ENCODE measurements around the gene KCTD3.

Gene KCTD3

GRCh38 chr1:215539803-215540570, 27.1 kb upstream of the KCTD3 start:
- no peak overlapping the region for H3K4me3 ChIP-seq (ENCODE audit: low read length)
- H3K4me1 ChIP-seq (ENCODE audit: control insufficient read depth, insufficient read depth, low read length): peaks cover 20% of the 10 kb centered on the region
- H3K9ac ChIP-seq (ENCODE audit: low read length): no peak overlapping the region
- H3K27ac ChIP-seq (ENCODE audit: low read depth, low read length): peak overlapping the region; percentile 68
- H3K27me3 ChIP-seq (ENCODE audit: control insufficient read depth, insufficient read depth, low read length): no peaks in the 10 kb centered on the region
- H3K36me3 ChIP-seq (ENCODE audit: control insufficient read depth, insufficient read depth, low read length): no peaks in the 10 kb centered on the region

- H3K36me3 ChIP-seq (ENCODE audit: control insufficient read depth, insufficient read depth, low read length): no peaks in the 10 kb centered on the region
- H3K9ac ChIP-seq (ENCODE audit: low read length): no peak overlapping the region
- peaks cover 25% of the 10 kb centered on the region for H3K4me1 ChIP-seq (ENCODE audit: control insufficient read depth, insufficient read depth, low read length)
- no peak overlapping the region for H3K4me3 ChIP-seq (ENCODE audit: low read length)
- no peaks in the 10 kb centered on the region for H3K27me3 ChIP-seq (ENCODE audit: control insufficient read depth, insufficient read depth, low read length)
- no peak overlapping the region for H3K27ac ChIP-seq (ENCODE audit: low read depth, low read length)
Measured at GRCh38 chr1:215542301-215542700, 24.8 kb upstream of the KCTD3 start.

- Histone ChIP-seq H3K27me3 (ENCODE audit: control insufficient read depth, insufficient read depth, low read length) (no peaks in the 10 kb centered on the region), H3K36me3 (ENCODE audit: control insufficient read depth, insufficient read depth, low read length) (no peaks in the 10 kb centered on the region), H3K4me3 (ENCODE audit: low read length) (no peak overlapping the region), H3K4me1 (ENCODE audit: control insufficient read depth, insufficient read depth, low read length) (peaks cover 25% of the 10 kb centered on the region), H3K27ac (ENCODE audit: low read depth, low read length) (peak overlapping the region; percentile 40), H3K9ac (ENCODE audit: low read length) (no peak overlapping the region)
Measured at GRCh38 chr1:215543191-215543606, 23.9 kb upstream of the KCTD3 start.

DNA sequence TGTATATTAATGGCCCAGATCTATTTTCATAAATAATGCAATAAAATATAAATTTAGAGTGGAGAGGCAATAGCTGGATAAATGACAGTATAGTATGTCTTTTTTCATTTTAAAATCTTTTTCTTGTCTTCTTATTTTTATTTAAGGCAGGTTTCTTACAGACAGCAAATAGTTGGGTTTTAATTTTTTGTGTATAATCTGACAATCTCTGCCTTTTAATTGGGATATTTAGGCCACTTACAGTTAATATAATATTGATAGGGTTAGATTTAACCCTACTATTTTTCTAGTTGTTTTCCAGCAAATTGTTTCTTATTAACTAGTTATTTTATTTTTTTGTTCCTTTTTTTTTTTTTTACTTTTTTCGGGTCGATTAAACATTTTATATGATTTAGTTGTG, 23.3 kb upstream of the KCTD3 start:
- H3K9ac ChIP-seq (ENCODE audit: low read length): no peak overlapping the region

GRCh38 chr1:215544566-215544965, 22.5 kb upstream of the KCTD3 start:
- Histone ChIP-seq H3K4me1 (ENCODE audit: control insufficient read depth, insufficient read depth, low read length) (peaks cover 21% of the 10 kb centered on the region), H3K27ac (ENCODE audit: low read depth, low read length) (peak overlapping the region; percentile 66), H3K27me3 (ENCODE audit: control insufficient read depth, insufficient read depth, low read length) (no peaks in the 10 kb centered on the region), H3K4me3 (ENCODE audit: low read length) (no peak overlapping the region), H3K9ac (ENCODE audit: low read length) (no peak overlapping the region), H3K36me3 (ENCODE audit: control insufficient read depth, insufficient read depth, low read length) (no peaks in the 10 kb centered on the region)

More for the DNA sequence above, 23.3 kb upstream of the KCTD3 start:
- H3K36me3 ChIP-seq (ENCODE audit: control insufficient read depth, insufficient read depth, low read length): no peaks in the 10 kb centered on the region
- no peak overlapping the region for H3K4me3 ChIP-seq (ENCODE audit: low read length)
- peaks cover 25% of the 10 kb centered on the region for H3K4me1 ChIP-seq (ENCODE audit: control insufficient read depth, insufficient read depth, low read length)
- no peaks in the 10 kb centered on the region for H3K27me3 ChIP-seq (ENCODE audit: control insufficient read depth, insufficient read depth, low read length)
- H3K27ac ChIP-seq (ENCODE audit: low read depth, low read length): peak overlapping the region; percentile 55

GRCh38 chr1:215545096-215545495, 22.0 kb upstream of the KCTD3 start:
- Histone ChIP-seq H3K9ac (ENCODE audit: low read length) (no peak overlapping the region), H3K27me3 (ENCODE audit: control insufficient read depth, insufficient read depth, low read length) (no peaks in the 10 kb centered on the region), H3K27ac (ENCODE audit: low read depth, low read length) (peak overlapping the region; percentile 66), H3K36me3 (ENCODE audit: control insufficient read depth, insufficient read depth, low read length) (no peaks in the 10 kb centered on the region), H3K4me1 (ENCODE audit: control insufficient read depth, insufficient read depth, low read length) (peaks cover 17% of the 10 kb centered on the region), H3K4me3 (ENCODE audit: low read length) (no peak overlapping the region)

DNA sequence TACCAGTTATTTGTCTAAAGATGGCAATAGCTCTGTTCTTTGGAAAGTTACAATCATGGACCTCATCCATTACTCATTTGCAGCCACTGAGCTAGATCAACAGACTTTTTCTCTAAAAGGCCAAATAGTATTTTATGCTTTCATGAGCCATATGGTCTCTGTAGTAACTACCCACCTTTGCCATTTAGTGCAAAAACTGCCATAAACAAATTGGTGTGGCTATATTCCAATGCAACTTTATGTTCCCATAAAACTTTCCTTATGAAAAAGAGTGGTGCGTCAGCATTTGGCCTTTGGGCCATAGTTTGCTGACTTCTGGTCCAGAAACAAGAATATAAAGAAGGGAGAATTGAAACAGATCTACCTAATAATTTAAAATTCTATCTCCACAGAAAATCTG, 20.1 kb upstream of the KCTD3 start:
- H3K27ac ChIP-seq (ENCODE audit: low read depth, low read length): peak overlapping the region; percentile 35
- peaks cover 16% of the 10 kb centered on the region for H3K4me1 ChIP-seq (ENCODE audit: control insufficient read depth, insufficient read depth, low read length)
- H3K9ac ChIP-seq (ENCODE audit: low read length): no peak overlapping the region
- no peaks in the 10 kb centered on the region for H3K36me3 ChIP-seq (ENCODE audit: control insufficient read depth, insufficient read depth, low read length)
- no peak overlapping the region for H3K4me3 ChIP-seq (ENCODE audit: low read length)
- no peaks in the 10 kb centered on the region for H3K27me3 ChIP-seq (ENCODE audit: control insufficient read depth, insufficient read depth, low read length)

DNA sequence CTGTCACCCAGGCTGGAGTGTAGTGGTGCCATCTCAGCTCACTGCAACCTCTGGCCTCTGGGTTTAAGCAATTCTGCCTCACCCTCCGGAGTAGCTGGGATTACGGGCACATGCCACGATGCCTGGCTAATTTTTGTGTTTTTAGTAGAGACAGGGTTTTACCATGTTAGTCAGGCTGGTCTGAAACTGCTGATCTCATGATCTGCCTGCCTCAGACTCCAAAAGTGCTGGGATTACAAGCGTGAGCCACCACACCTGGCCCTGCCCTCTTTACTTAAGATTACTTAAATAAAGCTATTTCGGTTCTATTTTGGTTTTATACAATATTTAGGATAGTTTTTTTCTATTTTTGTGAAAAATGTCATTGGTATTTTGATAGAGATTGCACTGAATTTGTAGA, 15.3 kb upstream of the KCTD3 start:
- no peak overlapping the region for H3K27ac ChIP-seq (ENCODE audit: low read depth, low read length)
- H3K27me3 ChIP-seq (ENCODE audit: control insufficient read depth, insufficient read depth, low read length): no peaks in the 10 kb centered on the region
- H3K4me1 ChIP-seq (ENCODE audit: control insufficient read depth, insufficient read depth, low read length): no peaks in the 10 kb centered on the region
- no peak overlapping the region for H3K9ac ChIP-seq (ENCODE audit: low read length)
- no peak overlapping the region for H3K4me3 ChIP-seq (ENCODE audit: low read length)
- no peaks in the 10 kb centered on the region for H3K36me3 ChIP-seq (ENCODE audit: control insufficient read depth, insufficient read depth, low read length)

GRCh38 chr1:215554865-215555264, 12.2 kb upstream of the KCTD3 start:
- H3K36me3 ChIP-seq (ENCODE audit: control insufficient read depth, insufficient read depth, low read length): no peaks in the 10 kb centered on the region
- H3K4me3 ChIP-seq (ENCODE audit: low read length): no peak overlapping the region
- H3K4me1 ChIP-seq (ENCODE audit: control insufficient read depth, insufficient read depth, low read length): no peaks in the 10 kb centered on the region
- H3K27me3 ChIP-seq (ENCODE audit: control insufficient read depth, insufficient read depth, low read length): no peaks in the 10 kb centered on the region
- H3K27ac ChIP-seq (ENCODE audit: low read depth, low read length): no peak overlapping the region
- H3K9ac ChIP-seq (ENCODE audit: low read length): no peak overlapping the region

DNA sequence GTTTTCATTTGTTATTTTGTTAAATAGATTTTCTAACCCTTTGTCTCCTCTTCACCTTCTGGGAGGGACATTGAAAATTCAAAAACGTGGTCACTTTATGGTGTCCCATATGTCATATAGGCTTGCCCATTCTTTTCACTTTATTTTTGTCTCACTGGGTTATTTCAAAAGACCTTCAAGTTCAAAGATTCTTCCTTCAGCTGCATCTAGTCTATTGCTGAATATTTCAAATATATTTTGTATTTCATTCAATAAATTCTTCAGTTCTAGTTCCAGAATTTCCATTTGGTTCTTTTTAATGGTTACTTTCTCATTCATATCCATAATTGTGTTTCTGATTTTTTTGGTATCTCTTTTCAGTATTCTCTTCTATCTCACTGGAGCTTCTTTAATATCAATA, 11.6 kb upstream of the KCTD3 start:
- no peaks in the 10 kb centered on the region for H3K4me1 ChIP-seq (ENCODE audit: control insufficient read depth, insufficient read depth, low read length)
- no peaks in the 10 kb centered on the region for H3K27me3 ChIP-seq (ENCODE audit: control insufficient read depth, insufficient read depth, low read length)
- no peak overlapping the region for H3K9ac ChIP-seq (ENCODE audit: low read length)
- no peak overlapping the region for H3K27ac ChIP-seq (ENCODE audit: low read depth, low read length)
- no peaks in the 10 kb centered on the region for H3K36me3 ChIP-seq (ENCODE audit: control insufficient read depth, insufficient read depth, low read length)
- no peak overlapping the region for H3K4me3 ChIP-seq (ENCODE audit: low read length)

- Histone ChIP-seq H3K4me1 (ENCODE audit: control insufficient read depth, insufficient read depth, low read length) (no peaks in the 10 kb centered on the region), H3K9ac (ENCODE audit: low read length) (no peak overlapping the region), H3K27me3 (ENCODE audit: control insufficient read depth, insufficient read depth, low read length) (no peaks in the 10 kb centered on the region), H3K36me3 (ENCODE audit: control insufficient read depth, insufficient read depth, low read length) (no peaks in the 10 kb centered on the region), H3K27ac (ENCODE audit: low read depth, low read length) (no peak overlapping the region), H3K4me3 (ENCODE audit: low read length) (no peak overlapping the region)
Measured at GRCh38 chr1:215556996-215557395, 10.1 kb upstream of the KCTD3 start.

- H3K27ac ChIP-seq (ENCODE audit: low read depth, low read length): no peak overlapping the region
- no peaks in the 10 kb centered on the region for H3K36me3 ChIP-seq (ENCODE audit: control insufficient read depth, insufficient read depth, low read length)
- H3K4me1 ChIP-seq (ENCODE audit: control insufficient read depth, insufficient read depth, low read length): no peaks in the 10 kb centered on the region
Measured at GRCh38 chr1:215557504-215557903, 9.6 kb upstream of the KCTD3 start.

DNA sequence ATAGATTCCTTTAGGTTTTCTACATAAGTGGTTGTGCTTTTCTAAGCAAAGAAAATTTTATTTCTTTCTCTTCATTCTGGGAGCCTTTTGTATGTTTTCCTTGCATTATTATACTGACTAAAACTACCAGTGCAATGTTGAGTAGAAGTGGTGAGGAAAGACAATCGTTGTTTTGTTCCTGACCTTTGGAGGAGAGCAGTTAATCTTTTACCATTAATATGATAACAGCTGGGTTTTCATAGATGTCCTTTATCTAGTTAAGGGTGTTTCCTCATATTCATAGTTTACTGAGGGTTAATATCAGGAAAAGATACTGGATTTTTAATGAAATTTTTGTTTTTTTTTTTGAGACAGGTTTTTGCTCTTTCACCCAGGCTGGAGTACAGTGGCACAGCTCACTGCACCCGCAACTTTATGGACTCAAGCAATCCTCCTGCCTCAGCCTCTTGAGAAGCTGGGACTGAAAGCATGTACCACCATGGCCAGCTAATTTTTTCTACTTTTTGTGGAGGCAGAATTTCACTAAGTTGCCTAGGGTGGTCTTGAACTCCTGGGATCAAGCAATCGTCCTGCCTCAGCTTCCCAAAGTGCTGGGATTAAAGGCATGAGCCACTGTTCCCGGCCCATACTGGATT, 9.0 kb upstream of the KCTD3 start:
- Histone ChIP-seq H3K36me3 (ENCODE audit: control insufficient read depth, insufficient read depth, low read length) (no peaks in the 10 kb centered on the region), H3K27me3 (ENCODE audit: control insufficient read depth, insufficient read depth, low read length) (no peaks in the 10 kb centered on the region), H3K27ac (ENCODE audit: low read depth, low read length) (no peak overlapping the region), H3K4me1 (ENCODE audit: control insufficient read depth, insufficient read depth, low read length) (no peaks in the 10 kb centered on the region), H3K4me3 (ENCODE audit: low read length) (no peak overlapping the region), H3K9ac (ENCODE audit: low read length) (no peak overlapping the region)

More at GRCh38 chr1:215557504-215557903, 9.6 kb upstream of the KCTD3 start:
- Histone ChIP-seq H3K27me3 (ENCODE audit: control insufficient read depth, insufficient read depth, low read length) (no peaks in the 10 kb centered on the region), H3K4me3 (ENCODE audit: low read length) (no peak overlapping the region), H3K9ac (ENCODE audit: low read length) (no peak overlapping the region)
